HUDEP-2 (cell line): ENCODE results near the gene MROH9.

Source experiments
- DNase-seq, 76 experiments: peaks; one replicate each; lab custom pipeline; 2025; ENCODE audit not compliant: unreplicated experiment in 76 of 76; lab: John Stamatoyannopoulos, UW

The MROH9 gene

GRCh38 chr1:170964506-170964905 is 29.2 kb downstream of the MROH9 start:
- no peak for DNase-seq

GRCh38 chr1:170967042-170967910 is 31.9 kb downstream of the MROH9 start:
- DNase-seq, result peak in 1 of 76 experiments; percentile 6

GRCh38 chr1:170970256-170970655 is 34.9 kb downstream of the MROH9 start:
- DNase-seq, result no peak

DNA sequence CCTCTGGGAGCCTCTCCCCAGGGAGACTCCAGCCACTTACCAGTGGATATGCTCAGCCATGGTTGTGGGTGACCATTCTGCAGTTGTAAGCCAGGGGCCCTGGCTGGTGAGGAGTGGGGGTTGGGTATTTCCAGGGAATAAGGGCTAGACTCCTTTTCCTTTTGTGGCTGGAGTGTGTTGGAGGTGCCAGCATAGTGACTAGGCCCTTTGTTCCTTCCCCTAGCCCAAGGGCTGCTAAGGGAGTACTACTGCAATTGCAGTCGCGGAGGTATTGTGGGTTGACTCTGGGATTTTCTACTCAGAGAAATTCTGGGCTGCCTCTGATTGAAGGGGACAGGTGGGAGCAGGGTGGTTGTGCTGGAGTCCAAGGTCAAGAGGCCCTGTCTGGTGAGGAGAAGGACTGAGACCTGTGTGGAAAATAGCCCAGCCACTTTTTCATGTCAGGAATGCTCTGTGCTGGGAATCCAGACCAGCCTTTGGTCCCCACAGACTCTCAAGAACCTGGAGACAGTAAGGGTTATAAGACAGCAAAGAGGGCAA is 43.1 kb downstream of the MROH9 start:
- no peak for DNase-seq

- no peak for DNase-seq
Measured at GRCh38 chr1:170985406-170985805, 50.1 kb downstream of the MROH9 start.

- DNase-seq, result no peak
Measured at GRCh38 chr1:170986901-170987300, 51.6 kb downstream of the MROH9 start.

- no peak for DNase-seq
Measured at GRCh38 chr1:170987424-170987823, 52.1 kb downstream of the MROH9 start.

- DNase-seq, result no peak
Measured at GRCh38 chr1:170993151-170993550, 57.8 kb downstream of the MROH9 start.

- DNase-seq, result no peak
Measured at GRCh38 chr1:170993717-170994116, 58.4 kb downstream of the MROH9 start.

DNA sequence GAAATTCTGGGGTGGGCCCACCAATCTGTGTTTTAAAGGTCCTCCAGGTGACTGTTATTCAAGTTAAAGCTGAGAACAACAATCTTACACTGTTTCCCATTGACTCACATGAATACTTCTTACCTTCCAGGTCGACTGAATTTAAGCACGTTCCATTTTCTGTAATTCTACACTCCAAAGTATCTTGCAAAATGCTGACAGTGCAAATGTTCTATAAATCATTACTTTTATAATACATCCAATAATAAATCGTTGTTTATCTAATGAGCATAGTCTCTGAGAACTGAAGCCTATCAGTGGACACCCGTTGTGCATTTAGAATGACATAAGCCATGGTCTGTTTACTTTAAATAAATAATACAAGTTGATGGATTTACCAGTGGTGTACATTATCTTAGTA is 79.5 kb downstream of the MROH9 start:
- no peak for DNase-seq

DNA sequence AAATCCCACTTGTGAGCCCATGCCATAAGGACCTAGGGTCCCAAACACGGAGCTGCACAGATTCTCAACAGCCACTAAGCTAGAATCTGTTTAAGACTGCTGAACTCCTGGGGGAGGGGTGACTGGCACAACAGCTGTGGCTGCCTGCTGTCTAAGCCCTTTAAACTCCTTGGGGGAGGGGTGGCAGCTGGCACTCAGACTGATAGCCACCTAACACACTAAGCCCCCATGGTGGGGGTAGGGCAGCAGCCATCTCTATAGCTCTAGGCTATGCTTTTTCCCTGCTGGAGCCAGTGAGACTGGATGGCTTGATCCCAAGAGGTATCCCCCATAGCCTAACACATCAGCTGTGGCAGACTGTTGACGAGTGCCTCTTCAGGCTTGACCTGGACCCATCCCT is 82.1 kb downstream of the MROH9 start:
- no peak for DNase-seq

DNA sequence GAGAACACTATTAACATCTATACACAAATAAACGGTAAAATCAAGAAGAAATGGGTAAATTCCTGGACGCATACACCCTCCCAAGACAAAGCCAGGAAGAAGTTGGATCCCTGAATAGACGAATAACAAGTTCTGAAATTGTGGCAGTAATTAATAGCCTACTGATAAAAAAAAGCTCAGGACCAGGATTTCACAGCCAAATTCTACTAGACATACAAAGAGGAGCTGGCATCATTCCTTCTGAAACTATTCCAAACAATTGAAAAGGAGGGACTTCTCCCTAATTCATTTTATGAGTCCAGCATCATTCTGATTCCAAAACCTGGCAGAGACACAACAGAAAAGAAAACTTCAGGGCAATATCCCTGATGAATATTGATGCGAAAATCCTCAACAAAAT is 84.6 kb downstream of the MROH9 start:
- DNase-seq, result no peak

DNA sequence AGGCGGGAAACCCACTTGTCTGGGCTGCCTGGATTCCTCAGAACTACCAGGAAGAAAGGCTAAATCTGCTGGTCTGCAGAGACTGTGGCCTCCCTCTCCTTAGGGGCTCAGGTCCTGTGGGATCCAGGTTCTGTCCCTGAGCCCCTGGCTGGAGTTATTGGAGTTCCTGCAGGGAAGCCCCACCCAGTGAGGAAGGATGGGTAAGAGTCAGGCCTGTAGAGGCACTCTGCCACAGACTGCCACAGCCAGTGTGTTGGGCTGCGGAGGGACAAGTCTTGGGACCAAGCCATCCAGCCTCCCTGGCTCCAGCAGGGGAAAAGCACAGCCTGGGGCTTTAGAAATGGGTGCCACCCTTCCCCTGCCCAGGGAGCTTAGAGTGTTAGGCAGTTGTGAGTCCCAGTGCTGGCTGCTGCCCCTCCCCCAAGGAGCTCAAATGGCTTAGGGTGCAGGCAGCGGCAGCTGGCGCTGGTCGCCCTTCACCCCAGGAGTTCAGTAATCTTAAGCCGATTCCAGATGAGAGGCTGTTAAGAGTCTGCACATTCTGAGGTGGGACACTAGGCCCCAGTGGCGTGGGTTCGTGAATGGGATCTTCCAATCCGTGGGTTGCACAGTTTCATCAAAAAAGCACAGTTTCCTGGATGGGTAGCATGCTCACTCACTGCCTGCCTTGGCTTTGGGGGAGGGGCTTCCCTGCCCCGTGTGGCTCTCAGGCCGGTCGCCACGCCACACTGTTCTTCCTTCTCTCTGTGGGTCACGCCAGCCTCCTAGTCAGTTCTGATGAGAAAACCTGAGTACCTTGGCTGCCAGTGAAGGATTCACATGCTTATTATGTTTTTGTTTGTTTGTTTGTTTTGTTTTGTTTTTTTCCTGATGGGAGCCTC is 97.7 kb downstream of the MROH9 start:
- DNase-seq, result no peak

DNA sequence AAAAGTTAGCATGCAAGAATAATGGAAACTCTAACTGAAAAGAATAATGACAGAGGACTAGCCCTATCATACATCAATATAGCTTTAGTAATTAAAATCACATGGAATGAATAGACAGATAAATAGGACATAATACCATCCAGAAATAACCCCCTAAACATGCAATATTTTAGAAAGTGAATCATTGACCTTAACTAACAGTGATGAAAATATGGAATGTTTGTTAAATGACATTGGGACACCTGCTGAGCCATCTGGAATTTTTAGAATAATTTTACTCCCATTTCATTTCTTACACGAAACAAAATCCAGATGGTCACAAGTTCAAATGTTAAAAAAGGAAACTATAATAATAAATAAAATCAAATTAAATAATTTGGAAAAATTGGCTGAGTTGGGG is 102.3 kb downstream of the MROH9 start:
- no peak for DNase-seq

- DNase-seq, result no peak
Measured at GRCh38 chr1:171038284-171038683, 103.0 kb downstream of the MROH9 start.

DNA sequence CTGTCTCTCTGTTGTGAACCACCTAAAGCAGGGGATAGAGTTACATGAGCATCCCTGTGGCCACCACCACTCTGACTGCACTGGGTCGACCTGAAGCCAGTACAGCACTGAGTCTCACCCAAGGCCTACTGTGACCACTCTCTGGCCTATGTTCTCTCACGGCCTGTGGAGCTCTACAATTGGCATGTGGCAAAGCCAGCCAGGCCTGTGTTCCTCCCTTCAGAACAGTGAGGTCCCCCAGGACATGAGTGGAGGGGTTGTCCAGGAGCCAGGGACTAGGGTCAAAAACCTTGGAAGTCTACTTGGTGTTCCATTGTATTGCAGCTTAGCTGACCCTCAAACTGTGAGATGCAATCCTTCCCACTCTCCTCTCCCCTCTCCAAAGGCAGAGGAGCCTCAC is 112.7 kb downstream of the MROH9 start:
- DNase-seq, result no peak

DNA sequence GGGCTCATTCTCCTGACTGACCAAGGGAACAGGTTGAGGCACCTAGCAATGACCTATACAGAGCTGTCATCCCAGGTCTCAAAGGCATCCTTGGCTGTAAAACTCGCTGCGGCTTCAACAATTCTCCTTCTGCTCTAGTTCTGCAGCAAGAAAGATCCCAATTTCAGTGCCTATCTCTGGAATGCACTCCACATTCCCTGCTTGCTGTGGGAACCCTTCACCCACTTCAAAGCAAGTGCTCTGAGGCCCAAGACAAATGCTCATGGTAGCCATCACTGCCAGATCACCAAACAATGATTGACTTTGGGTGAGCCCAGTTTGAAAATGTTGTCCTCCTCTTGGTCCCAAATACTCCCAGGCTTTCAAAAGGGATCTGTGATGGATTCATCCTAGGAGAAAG is 117.6 kb downstream of the MROH9 start:
- DNase-seq, result no peak

DNA sequence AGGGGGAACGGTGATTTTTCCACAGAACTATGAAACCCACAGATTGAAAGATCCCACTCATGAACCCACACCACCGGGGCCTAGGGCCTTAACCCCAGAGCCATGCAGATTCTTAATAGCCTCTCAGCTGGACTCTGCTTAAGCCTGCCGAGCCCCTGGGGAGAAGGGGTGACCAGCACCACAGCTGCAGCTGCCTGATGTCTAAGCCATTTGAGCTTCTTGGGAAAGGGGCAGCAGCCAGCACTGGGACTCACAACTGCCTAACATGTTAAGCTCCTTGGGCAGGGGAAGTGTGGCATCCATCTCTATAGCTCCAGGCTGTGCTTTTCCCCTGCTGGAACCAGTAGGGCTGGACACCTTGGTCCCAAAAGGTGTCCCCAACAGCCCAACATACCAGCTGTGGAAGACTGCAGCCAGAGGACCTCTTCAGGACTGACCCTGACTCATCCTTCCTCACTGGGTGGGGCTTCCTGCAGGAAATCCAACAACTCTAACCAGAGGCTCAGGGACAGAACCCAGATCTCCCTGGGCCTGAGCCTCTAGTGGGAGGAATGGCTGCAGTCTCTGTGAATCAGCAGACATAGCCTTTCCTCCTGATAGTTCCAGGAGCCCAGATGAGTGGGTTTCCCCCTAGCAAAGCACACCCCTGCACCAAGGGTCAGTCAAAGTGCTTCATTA is 120.8 kb downstream of the MROH9 start:
- no peak for DNase-seq

DNA sequence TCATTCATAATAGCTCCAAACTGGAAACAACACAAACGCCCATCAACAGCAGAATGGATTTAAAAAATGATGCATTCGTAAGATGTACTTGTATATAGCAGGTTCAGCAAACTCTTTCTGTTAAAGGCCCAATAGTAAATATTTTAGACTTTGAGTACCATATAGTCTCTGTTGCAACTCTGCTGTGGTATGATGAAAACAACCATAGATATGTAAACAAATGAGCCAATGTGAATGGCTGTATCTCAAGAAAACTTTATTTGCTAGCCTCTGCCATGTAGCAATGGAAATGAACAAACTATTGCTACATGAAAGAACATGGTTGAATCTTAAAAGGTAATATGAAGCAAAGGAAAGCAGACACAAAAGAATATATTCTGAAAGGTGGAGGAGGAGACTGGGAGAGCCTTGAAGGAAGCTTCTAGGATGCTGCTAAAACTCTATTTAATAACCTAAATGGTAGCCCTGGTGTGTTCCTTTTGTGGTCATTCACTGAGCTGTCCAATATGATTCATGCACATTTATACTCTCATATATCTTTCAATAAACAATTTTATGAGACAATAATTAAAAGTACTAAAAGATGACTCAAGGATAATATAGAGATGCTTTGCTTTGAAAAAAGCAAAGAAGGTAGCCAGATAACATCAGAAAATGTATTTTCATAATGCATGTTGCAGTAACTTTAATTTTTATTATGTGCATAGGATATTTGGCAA is 126.2 kb downstream of the MROH9 start:
- no peak for DNase-seq

DNA sequence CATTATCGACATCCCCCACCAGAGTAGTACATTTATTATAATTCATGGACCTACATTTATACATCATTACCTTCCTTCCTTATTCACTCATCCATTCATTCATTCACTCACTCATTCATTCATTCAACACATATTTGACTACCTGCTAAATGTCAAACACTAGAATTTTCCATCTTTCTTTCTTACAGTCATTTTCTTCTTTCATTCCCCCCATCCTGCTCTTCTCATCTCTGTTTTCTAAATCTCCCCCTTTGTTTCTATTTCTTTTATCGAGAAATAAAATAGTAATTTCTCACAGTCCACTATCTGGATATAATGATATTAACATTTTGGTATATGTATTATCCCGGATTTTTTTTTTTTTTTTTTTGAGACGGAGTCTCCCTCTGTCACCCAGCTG is 127.6 kb downstream of the MROH9 start:
- DNase-seq, result no peak
